Endodermal cell (in vitro differentiated cells): Measurements from ENCODE around the gene BAIAP2L2. TPM values are rescaled to one million over a fixed set of nuclear protein-coding genes. Genes with fewer than 3 reads are reported as not detected.
A peak's percentile ranks its signal among the peaks of the same experiment; 100 is the strongest.

Experiments used
- DNase-seq: peaks from one replicate; pipeline ENCODE4 v3.0.0-alpha.2; 2017
- H3K27ac ChIP-seq: 2 replicates; pipeline ENCODE4 v1.5.1; 2013; ENCODE audit warnings: mild to moderate bottlenecking, low read depth, low read length, moderate library complexity
- H3K27me3 ChIP-seq: 2 replicates; pipeline ENCODE4 v1.6.1; 2013; ENCODE audit warnings: mild to moderate bottlenecking, low read length, moderate library complexity; ENCODE audit not compliant: insufficient read depth, control insufficient read depth, poor library complexity, severe bottlenecking
- H3K36me3 ChIP-seq: 2 replicates; pipeline ENCODE4 v1.7.0; 2013; ENCODE audit warnings: mild to moderate bottlenecking, low read length, moderate library complexity; ENCODE audit not compliant: control insufficient read depth, insufficient read depth
- H3K4me1 ChIP-seq: one replicate; pipeline ENCODE4 v1.7.0; 2013; ENCODE audit warnings: low read length; ENCODE audit not compliant: control insufficient read depth, insufficient read depth
- H3K4me3 ChIP-seq: 2 replicates; pipeline ENCODE4 v1.5.1; 2013; ENCODE audit warnings: mild to moderate bottlenecking, low read length, moderate library complexity
- H3K9ac ChIP-seq: 2 replicates; pipeline ENCODE4 v1.6.1; 2013; ENCODE audit warnings: mild to moderate bottlenecking, low read length, moderate library complexity; ENCODE audit not compliant: poor library complexity, severe bottlenecking; ENCODE audit errors: extremely low read depth
- H3K9me3 ChIP-seq: 2 replicates; pipeline ENCODE4 v1.6.1; 2013; ENCODE audit warnings: mild to moderate bottlenecking, low read length, moderate library complexity; ENCODE audit not compliant: control insufficient read depth
- H3K27ac Mint-ChIP-seq: 2 replicates; pipeline ENCODE4 v1.8.0; 2020; ENCODE audit warnings: mixed read lengths
- H3K27me3 Mint-ChIP-seq: 2 replicates; pipeline ENCODE4 v1.8.0; 2021; ENCODE audit warnings: mild to moderate bottlenecking, mixed read lengths; ENCODE audit not compliant: insufficient read depth
- H3K36me3 Mint-ChIP-seq: 2 replicates; pipeline ENCODE4 v1.8.0; 2020; ENCODE audit warnings: low read depth, mixed read lengths
- H3K4me1 Mint-ChIP-seq: 2 replicates; pipeline ENCODE4 v1.8.0; 2020; ENCODE audit warnings: mixed read lengths
- H3K4me3 Mint-ChIP-seq: 2 replicates; pipeline ENCODE4 v1.8.0; 2020; ENCODE audit warnings: mild to moderate bottlenecking, moderate library complexity, mixed read lengths
- H3K9me3 Mint-ChIP-seq: 2 replicates; pipeline ENCODE4 v1.8.0; 2020; ENCODE audit warnings: mild to moderate bottlenecking, mixed read lengths
- CTCF ChIP-seq: fragments of 200-600 bp; sonication (generic); conservative IDR thresholded peaks from 2 replicates; pipeline ENCODE4 v1.5.0; 2021; ENCODE audit warnings: antibody characterized with exemption, mild to moderate bottlenecking
- WGBS, 2 experiments: methylation state at CpG; one replicate each; pipeline versions ENCODE4 v1.1.5 to v1.1.7; 2013; ENCODE audit warnings: missing lambda C conversion rate in 2 of 2, mixed read lengths in 1 of 2; ENCODE audit not compliant: insufficient coverage in 1 of 2, insufficient read length in 1 of 2; 5-methylcytosine and 5-hydroxymethylcytosine counted together
- total RNA-seq, 2 donors: library from RNA; stranded (reverse); fragmentation: NEBNext Ultra II Directional in 1 of 2; extraction: Animal tissue kit (Norgen Biotek cat#: 25700) in 1 of 2; gene quantifications; 2 replicates in 1 of 2; 3 replicates in 1 of 2; pipeline ENCODE4 v1.2.1, GENCODE V29; 2021

Gene BAIAP2L2
- total RNA-seq, 2 donors from 2014 or later, result 1.4 to 3.7 TPM

- Histone ChIP-seq H3K4me3 (no peak overlapping the region), H3K9ac (no peak overlapping the region), H3K27me3 (no peaks in the 10 kb centered on the region), H3K9me3 (no peaks in the 10 kb centered on the region), H3K27ac (no peak overlapping the region), H3K4me1 (no peaks in the 10 kb centered on the region), H3K36me3 (no peaks in the 10 kb centered on the region)
- no peak for DNase-seq
- Mint-ChIP-seq H3K4me1 (no peaks in the 10 kb centered on the region), H3K9me3 (no peaks in the 10 kb centered on the region), H3K27ac (no peak overlapping the region), H3K27me3 (no peaks in the 10 kb centered on the region), H3K4me3 (no peak overlapping the region), H3K36me3 (peaks cover 32% of the 10 kb centered on the region)
- WGBS, 2 experiments, result 76 to 97% methylated on average over 3 to 5 of the region's 5 CpGs
- TF ChIP-seq CTCF, result peak; percentile 36
Observed at GRCh38 chr22:38144025-38144405, 33.5 kb upstream of the BAIAP2L2 start.

GRCh38 chr22:38142606-38143005 is 32.1 kb upstream of the BAIAP2L2 start:
- H3K36me3 ChIP-seq, result no peaks in the 10 kb centered on the region
- no peaks in the 10 kb centered on the region for H3K9me3 Mint-ChIP-seq
- H3K27ac Mint-ChIP-seq, result no peak overlapping the region
- WGBS, 2 experiments, result 92 to 100% methylated on average over 1 to 5 of the region's 5 CpGs
- no peak overlapping the region for H3K4me3 Mint-ChIP-seq
- H3K9ac ChIP-seq, result no peak overlapping the region
- H3K9me3 ChIP-seq, result no peaks in the 10 kb centered on the region
- no peaks in the 10 kb centered on the region for H3K4me1 ChIP-seq
- H3K4me1 Mint-ChIP-seq, result no peaks in the 10 kb centered on the region
- TF ChIP-seq CTCF, result no peak
- H3K4me3 ChIP-seq, result no peak overlapping the region
- no peaks in the 10 kb centered on the region for H3K27me3 Mint-ChIP-seq
- H3K36me3 Mint-ChIP-seq, result peaks cover 44% of the 10 kb centered on the region
- H3K27me3 ChIP-seq, result no peaks in the 10 kb centered on the region
- no peak overlapping the region for H3K27ac ChIP-seq
- DNase-seq, result no peak

- no peak overlapping the region for H3K9ac ChIP-seq
- H3K36me3 ChIP-seq, result no peaks in the 10 kb centered on the region
- H3K4me3 ChIP-seq, result no peak overlapping the region
- H3K36me3 Mint-ChIP-seq, result peaks cover 48% of the 10 kb centered on the region
- H3K4me1 Mint-ChIP-seq, result no peaks in the 10 kb centered on the region
- no peak overlapping the region for H3K27ac Mint-ChIP-seq
- no peaks in the 10 kb centered on the region for H3K9me3 Mint-ChIP-seq
- DNase-seq, result no peak
- H3K9me3 ChIP-seq, result no peaks in the 10 kb centered on the region
- TF ChIP-seq CTCF, result peak; percentile 14
- no peak overlapping the region for H3K4me3 Mint-ChIP-seq
- H3K4me1 ChIP-seq, result no peaks in the 10 kb centered on the region
- 94 to 95% methylated on average over 15 to 16 of the region's 16 CpGs for WGBS, 2 experiments
- no peak overlapping the region for H3K27ac ChIP-seq
- no peaks in the 10 kb centered on the region for H3K27me3 Mint-ChIP-seq
- H3K27me3 ChIP-seq, result no peaks in the 10 kb centered on the region
Observed at GRCh38 chr22:38141217-38141973, 30.9 kb upstream of the BAIAP2L2 start.
